ENCODE data around the gene MAGI3. TPM values are rescaled to one million over a fixed set of nuclear protein-coding genes. Genes with fewer than 3 reads are reported as not detected.

Gene MAGI3
- total RNA-seq, 1 donor from 2014 or later: 7.0 TPM

DNA sequence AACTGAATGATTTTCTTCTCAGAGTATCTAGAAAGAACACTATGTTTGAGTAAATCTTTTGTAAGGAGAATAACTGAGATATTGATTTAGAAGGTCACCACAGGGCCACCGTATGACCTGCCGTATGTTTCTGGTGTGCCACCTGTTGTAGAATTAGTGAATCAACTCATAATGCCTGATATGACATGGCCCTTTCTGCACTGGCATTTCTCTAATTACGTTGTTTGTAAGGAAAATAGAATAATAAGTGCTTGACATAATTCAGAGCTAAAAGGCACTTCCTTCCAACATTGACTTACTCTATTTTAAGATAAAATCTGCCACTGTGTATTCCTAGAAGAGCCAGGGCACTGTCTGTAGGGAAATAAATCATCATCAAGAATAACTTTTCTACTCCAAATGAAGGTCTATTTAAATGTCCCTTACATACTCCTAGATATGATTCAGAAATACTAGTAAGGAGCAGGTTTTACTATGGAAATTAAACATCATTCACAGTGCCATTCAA lies 267.3 kb downstream of the MAGI3 start:
- Mint-ChIP-seq H3K4me1 (ENCODE audit: unreplicated experiment) (peaks cover 4% of the 10 kb centered on the region), H3K27me3 (ENCODE audit: unreplicated experiment) (no peaks in the 10 kb centered on the region), H3K36me3 (ENCODE audit: unreplicated experiment) (peaks cover 4% of the 10 kb centered on the region), H3K9me3 (ENCODE audit: unreplicated experiment) (no peaks in the 10 kb centered on the region), H3K27ac (ENCODE audit: unreplicated experiment) (no peak overlapping the region), H3K4me3 (ENCODE audit: unreplicated experiment) (no peak overlapping the region)
- no peak for TF ChIP-seq CTCF (IDR thresholded peaks at IDR 0.05)
- no peak for DNase-seq (ENCODE audit: extremely low spot score, unreplicated experiment)

DNA sequence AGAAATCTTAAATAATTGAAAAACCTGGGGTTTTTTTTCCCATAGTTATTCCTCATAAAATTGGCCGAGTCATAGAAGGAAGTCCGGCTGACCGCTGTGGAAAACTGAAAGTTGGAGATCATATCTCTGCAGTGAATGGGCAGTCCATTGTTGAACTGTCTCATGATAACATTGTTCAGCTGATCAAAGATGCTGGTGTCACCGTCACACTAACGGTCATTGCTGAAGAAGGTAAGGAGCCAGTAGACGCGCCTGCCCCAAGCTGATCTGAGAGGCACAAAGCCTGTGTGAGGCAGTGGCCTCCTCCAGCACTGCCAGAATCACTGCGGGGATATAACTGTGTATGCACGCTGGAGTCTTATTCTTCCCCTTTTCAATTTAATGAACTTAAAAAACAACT lies 268.7 kb downstream of the MAGI3 start:
- DNase-seq (ENCODE audit: extremely low spot score, unreplicated experiment): no peak
- H3K4me1 Mint-ChIP-seq (ENCODE audit: unreplicated experiment): peaks cover 4% of the 10 kb centered on the region
- H3K27me3 Mint-ChIP-seq (ENCODE audit: unreplicated experiment): no peaks in the 10 kb centered on the region
- peaks cover 4% of the 10 kb centered on the region for H3K36me3 Mint-ChIP-seq (ENCODE audit: unreplicated experiment)
- no peak overlapping the region for H3K27ac Mint-ChIP-seq (ENCODE audit: unreplicated experiment)
- H3K4me3 Mint-ChIP-seq (ENCODE audit: unreplicated experiment): no peak overlapping the region
- H3K9me3 Mint-ChIP-seq (ENCODE audit: unreplicated experiment): no peaks in the 10 kb centered on the region
- no peak for TF ChIP-seq CTCF (IDR thresholded peaks at IDR 0.05)

DNA sequence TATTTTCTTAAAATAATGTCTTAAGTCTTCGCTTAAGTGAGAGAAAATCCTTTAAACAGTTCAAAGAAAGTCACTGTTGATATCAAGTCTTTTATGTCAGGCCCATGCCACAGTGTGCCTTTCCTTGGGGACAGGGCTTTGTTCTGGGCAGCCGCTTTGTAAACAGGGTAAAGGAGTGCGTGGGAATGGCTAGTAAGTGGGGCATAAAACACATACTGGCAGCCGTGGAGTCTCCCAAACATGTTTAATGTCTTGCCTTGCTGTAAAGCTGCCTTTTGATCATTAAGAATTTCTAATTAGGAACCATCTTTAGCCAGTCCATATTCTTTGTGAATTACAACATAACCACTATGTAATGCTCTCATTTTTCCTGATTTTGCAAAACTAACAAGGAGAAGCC lies 269.2 kb downstream of the MAGI3 start:
- Mint-ChIP-seq H3K27ac (ENCODE audit: unreplicated experiment) (no peak overlapping the region), H3K4me1 (ENCODE audit: unreplicated experiment) (peaks cover 4% of the 10 kb centered on the region), H3K27me3 (ENCODE audit: unreplicated experiment) (no peaks in the 10 kb centered on the region), H3K36me3 (ENCODE audit: unreplicated experiment) (peaks cover 4% of the 10 kb centered on the region), H3K9me3 (ENCODE audit: unreplicated experiment) (no peaks in the 10 kb centered on the region), H3K4me3 (ENCODE audit: unreplicated experiment) (no peak overlapping the region)
- no peak for DNase-seq (ENCODE audit: extremely low spot score, unreplicated experiment)
- TF ChIP-seq CTCF (IDR thresholded peaks at IDR 0.05): no peak

GRCh38 chr1:113660088-113660487 lies 269.8 kb downstream of the MAGI3 start:
- Mint-ChIP-seq H3K27ac (ENCODE audit: unreplicated experiment) (no peak overlapping the region), H3K9me3 (ENCODE audit: unreplicated experiment) (no peaks in the 10 kb centered on the region), H3K36me3 (ENCODE audit: unreplicated experiment) (peaks cover 3% of the 10 kb centered on the region), H3K27me3 (ENCODE audit: unreplicated experiment) (no peaks in the 10 kb centered on the region), H3K4me3 (ENCODE audit: unreplicated experiment) (no peak overlapping the region), H3K4me1 (ENCODE audit: unreplicated experiment) (peaks cover 4% of the 10 kb centered on the region)
- DNase-seq (ENCODE audit: extremely low spot score, unreplicated experiment): no peak
- no peak for TF ChIP-seq CTCF (IDR thresholded peaks at IDR 0.05)

- no peak overlapping the region for H3K4me3 Mint-ChIP-seq (ENCODE audit: unreplicated experiment)
- no peak for TF ChIP-seq CTCF (IDR thresholded peaks at IDR 0.05)
- H3K4me1 Mint-ChIP-seq (ENCODE audit: unreplicated experiment): peaks cover 4% of the 10 kb centered on the region
- no peak overlapping the region for H3K27ac Mint-ChIP-seq (ENCODE audit: unreplicated experiment)
- H3K9me3 Mint-ChIP-seq (ENCODE audit: unreplicated experiment): peaks cover 7% of the 10 kb centered on the region
- no peaks in the 10 kb centered on the region for H3K27me3 Mint-ChIP-seq (ENCODE audit: unreplicated experiment)
- peaks cover 11% of the 10 kb centered on the region for H3K36me3 Mint-ChIP-seq (ENCODE audit: unreplicated experiment)
- no peak for DNase-seq (ENCODE audit: extremely low spot score, unreplicated experiment)
These were observed 271.8 kb downstream of the MAGI3 start for GRCh38 chr1:113662101-113662500.
